T-helper 2 cell treated with Interferon-gamma antibody and Interleukin-4, amounts not matched to agents 100 ng/mL and 5 ng/mL, for 36 hours (primary cell): ENCODE measurements around the gene BEGAIN. TPM values are rescaled to one million over a fixed set of nuclear protein-coding genes. Genes with fewer than 3 reads are reported as not detected.

Experiments
- intact Hi-C: fragments of 100-400 bp; cut with micrococcal nuclease; formaldehyde crosslinking; loops from one replicate; pipeline ENCODE4 v1.15.1; 2023
- total RNA-seq: library from RNA; stranded (reverse); gene quantifications from 2 replicates; pipeline ENCODE4 v1.2.3, GENCODE V29; 2022

Gene BEGAIN
- total RNA-seq, 1 donor from 2014 or later = 2.2 TPM

DNA sequence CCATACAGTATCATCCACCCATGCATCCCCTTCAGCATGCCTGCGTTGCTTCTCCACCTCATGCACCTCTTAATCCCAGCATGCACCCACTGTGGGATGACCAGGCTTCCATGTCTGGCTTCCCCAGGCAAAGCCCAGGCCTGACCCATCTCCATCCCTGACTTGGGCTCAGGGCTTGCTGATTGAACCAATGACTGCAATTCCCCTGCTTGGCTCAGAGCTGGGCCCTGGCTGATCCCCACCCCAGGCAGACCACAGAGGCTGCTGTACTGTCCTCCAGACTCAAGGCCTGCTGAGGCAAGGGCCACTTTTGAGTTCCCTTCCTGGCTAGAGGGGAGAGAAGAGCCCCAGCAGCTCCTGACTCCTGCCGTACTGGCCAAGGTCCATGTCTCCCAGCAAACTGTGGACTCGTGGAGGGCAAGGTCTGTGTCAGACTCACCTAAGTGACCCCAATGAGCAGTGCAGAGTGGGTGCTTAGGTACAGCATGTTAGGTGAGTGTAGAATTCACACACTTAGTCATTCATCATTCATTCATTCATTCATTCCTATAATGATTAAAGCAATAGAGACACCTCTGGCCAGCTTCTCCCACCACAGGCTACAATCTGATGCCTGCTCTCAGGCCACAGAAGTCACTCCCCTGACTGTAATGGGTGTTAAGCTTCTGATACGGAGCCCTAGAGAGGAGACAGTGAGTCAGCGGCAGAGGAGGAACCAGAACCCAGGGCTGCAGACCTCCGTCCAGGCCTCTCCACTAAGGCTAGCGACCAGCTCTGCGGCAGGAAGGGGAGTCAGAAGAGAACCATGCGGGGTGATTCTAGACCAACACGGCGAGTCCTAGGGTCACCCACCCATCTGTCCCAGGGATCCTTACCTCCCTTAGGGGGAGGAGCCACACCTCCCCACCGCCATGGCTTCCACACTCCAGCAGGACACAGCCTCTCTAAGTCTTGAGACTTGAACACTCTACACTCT is 2.9 kb downstream of the BEGAIN start:
- intact Hi-C loops = no loop called here

DNA sequence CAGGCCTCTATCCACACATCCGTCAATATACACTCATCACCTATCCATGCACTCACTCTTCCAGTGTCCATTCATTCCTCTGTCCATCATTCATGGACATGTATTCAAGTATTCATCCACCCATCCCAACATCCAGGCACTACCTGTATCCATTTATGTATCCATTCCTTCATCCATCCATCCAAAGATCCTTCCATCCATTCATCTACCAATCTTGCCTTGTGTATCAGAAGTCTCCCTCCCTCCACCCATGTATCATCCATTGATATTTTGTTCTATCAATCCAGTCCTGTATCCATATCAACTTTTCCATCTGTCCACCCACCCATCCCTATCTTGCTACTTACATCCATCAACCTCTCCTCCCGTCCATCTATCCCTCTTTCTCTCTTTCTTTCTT is 4.0 kb downstream of the BEGAIN start:
- intact Hi-C loops = no loop called here

DNA sequence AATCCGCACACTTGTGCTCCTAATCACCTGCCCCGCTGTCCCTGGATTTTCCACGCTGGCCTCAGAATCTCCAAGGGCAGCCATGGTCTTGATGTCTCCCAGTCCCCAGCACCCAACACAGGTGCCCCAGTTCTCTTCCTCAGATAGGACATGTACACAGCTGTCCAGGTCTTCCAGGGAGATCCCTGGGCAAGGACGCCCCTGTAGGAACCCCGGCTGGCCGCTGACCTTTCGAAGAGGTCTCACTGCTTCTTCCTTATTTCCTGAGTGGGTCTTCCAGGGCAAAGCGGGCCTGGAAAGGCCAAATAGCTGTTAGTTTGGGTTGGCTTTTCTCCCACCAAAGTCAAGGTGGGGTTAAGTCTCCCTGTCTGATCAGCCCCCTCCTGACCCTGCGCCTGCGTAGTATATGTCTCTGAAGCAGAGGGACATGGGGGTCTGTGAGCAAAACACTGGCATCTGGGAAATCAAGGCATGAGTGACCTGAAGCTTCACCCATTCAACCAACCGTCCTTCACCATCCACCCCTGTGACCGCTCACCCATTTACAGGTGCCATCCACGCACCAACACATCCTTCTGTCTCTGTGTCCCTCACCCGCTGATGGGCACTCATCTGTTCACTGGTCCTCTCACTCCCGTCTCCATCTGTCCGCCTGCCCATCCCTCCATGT is 4.6 kb downstream of the BEGAIN start:
- intact Hi-C loops = no loop called here

DNA sequence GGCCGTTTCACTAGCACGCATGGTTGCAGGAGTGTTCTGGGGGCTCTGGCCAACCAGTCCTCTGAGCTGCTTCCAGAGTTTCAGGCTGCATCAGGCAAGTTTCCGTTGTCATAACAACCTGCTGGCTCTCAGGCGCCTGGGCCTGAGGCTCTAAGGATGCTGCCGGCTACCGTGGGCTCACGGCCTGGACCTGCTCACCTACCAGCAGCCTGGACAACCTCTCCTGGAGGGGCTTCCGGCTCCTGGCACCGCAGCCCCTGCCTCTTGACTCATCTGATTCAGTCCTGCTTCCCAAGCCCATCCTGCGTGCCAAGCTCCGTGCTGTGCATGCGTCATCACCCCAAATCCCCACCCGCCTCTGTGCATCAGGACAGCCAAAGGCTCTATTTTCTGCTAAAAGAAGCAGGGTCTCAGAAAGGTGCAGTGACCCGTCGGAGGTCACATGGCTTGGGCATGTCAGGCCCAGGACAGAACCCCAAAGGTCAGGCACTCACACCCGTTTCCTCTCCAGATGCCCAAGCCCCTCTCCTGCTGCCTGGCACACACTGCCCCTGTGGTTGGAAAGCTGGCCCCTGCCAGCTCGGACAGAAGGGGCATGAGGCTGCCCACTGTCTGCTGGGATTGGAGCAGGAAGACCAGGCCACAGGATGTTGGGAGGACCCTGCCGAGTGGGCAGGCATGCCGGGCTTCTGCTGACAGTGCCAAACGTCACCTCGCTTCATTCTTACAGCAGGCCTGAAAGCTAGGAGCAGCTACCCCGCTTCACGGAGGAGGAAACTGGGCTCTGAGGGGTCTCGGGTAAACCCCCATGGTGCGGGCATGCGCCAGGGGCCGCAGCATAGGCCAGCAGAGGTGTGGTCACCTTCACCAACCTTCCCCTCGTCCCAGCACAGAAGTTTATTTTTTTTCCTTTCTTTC is 5.7 kb downstream of the BEGAIN start:
- intact Hi-C loops = no loop called here

DNA sequence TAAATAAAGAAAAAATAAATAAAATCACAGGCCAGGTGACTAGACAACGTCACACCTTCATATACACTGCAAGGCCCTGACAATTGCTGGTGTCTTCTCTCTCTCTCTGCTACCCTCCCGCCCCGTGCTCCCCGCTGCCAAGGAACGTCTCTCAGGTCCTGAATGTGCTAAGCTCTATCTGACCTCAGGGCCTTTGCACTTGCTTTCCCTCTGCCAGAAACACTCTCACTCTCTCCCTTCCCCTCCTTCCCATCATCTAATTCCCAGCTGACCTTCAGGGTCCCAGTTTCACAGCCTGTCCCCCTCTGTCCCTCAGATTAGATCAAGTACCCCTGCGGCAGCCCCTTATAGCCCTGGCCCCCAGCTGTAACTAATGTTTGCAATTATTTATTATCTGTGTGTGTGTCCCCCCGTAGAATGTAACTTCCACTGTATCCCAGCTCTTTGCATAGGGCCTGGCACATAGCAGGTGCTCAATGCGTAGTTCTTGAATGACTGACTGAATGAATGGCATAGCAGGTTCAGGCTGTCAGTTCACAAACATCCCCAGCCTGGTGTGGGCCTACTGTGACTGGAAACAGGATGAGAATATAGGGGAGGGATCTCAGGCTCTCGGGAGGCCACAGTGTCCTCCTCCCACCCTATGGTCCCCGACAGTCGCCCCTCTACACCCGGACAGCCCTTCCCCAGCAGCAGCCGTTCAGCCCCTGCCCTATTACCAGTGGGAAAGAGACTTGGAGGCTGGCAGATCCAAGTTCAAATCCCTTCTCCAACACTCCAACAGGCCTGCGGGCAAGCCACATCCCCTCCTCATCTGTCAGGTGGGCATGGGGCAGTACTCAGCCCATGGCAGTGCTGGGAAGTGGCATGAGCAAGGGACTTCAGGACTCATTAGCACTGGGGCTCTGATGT is 6.6 kb downstream of the BEGAIN start:
- intact Hi-C loops = no loop called here

DNA sequence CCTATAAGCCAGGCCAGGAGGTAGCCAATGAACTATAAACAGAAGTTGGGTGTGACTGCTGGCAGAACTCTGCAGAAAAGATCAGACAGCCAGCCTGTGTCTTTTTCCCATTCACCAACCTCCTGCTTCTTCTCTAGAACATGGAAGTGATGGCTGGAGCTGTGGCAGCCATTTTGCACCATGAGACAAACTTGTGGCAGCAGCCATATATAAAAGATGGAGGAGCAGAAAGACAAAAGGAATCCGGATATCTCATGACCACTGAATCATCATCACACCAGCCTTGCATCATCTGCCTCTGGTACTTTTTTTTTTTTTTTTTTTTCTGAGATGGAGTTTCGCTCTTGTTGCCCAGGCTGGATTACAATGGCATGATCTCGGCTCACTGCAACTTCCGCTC is 8.7 kb downstream of the BEGAIN start:
- intact Hi-C loops = no loop called here

DNA sequence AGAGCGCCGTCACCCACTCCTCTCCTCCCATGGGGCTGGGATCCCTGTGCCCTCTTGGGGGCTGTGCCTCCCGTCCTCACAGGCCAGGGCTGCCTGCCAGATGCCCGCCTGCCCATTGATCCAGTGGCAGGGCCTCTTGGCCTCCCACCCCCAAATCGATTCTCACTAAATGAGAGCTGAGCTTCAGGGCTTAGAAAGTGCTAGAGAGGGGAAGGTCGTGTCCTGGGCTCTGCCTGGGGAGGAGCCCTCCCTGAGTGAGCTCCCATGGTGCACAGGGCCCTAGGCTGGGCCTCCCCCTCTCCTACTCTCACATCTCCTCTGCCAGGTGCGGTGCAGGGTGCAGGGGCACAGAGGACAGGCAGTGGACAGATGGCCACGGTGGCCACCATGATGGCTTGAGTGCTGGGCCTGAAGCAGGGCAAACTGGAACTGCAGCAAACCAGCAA is 9.2 kb downstream of the BEGAIN start:
- intact Hi-C loops = no loop called here

DNA sequence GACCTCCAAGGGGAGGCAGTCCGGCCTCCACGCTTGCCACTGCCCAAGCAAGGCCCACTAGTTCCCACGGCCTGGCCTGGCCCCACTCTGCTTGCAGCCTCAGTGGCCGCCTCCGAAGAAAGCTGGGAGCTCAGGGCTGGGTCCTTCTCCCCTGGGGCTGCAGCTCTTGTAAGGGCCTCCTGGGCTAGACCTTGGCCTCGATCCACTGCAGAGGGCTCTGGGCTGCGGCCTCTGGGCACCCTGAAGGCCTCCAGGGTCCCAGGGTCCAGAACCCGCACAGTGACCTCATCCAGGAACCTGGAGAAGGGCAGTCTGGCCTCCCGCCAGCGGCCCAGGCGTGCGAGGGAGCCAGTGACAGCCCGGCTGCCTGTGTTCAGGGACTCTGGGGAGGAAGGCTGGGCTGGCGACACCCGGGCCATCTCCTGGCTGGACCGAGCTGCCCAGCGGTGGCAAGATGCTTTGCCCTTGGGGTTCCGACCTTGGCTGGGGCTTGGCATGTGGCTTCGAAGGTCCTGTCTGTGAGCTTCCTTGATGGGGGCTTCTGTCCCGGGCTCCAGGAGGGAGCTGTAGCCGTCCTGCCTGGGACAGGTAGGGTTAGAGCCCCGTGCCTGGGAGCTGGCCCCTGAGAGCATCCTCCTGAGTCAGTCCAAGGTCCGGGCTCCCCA is 9.8 kb downstream of the BEGAIN start:
- intact Hi-C loops = no loop called here

DNA sequence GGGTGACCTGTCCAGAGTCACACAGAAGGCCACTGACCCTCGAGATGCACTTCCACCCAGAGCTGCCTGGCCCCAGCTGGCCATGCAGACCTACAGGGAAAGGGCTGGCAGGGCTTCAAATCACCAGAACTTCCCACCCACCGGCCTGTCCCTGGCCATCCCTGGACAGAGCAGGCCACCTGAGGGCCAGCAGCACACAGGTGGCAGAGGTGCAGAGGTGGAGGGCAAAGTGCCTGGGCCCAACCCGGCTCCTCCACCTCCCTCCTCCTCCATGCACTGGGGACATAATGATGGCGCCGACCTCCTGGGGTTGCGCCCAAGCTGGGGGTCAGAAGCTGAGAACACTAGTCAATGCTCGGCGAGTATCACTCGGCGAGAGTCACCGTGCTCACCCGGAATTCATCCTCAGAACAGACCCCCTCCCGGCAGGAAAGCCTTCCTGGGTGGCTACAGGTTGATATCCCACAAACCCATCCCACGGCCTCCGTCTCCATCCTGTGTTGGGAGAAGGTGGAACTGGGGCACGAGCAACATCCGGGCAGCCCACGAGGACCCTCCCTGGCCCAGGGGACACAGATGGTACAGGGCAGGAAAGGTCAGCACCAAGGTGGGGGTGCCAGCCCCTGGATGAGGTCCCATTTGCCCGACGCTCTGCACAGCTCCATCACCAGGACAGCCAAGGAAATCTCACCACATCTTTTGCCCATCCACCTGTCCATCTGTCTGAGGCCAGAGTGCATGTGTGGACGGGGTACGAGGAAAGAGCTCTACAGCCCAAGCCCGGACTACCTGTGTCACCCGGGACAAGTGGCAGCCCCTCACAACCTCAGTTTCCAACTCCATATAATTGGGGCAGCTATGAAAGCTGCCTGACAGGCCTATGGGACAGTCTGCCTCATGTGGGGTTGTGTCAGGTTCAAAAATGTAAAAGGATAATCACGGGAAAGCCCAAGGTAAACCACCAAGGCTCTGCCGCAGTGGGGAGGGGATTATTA is 10.8 kb downstream of the BEGAIN start:
- intact Hi-C loops = no loop called here

DNA sequence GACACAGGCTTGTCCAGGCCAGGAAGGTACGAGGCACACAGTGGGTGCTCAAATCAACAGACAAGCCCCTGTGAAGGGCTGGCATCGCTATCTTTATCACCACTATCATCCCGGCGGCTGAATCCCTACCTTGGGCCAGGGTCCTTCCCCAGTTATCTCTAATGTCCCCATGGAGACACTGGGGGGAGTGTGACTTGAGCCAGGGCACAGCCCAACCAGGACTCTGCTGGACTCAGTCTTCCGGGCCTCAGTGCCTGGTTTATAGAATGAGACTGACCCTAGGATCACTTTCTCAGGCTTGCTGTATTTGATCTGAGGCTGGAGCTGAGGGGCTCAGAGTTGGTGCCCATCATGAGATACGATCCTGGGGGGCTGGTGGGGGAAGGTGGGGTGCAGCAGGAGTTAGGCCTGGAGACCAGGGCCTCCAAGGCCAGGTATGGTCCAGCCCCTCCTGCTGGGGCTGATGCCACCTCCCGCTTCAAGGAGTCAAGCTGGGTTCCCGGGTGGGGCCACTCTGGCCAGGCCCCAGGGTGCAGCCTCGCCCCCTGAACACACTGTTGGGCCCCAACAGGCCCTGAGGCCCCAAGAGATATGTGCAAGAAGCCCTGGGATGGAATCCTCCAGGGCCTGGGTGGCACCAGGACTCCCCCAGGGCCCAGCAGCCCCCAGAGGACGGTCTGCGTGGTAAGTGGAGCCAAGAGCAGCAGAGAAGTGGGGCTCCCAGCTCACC is 11.8 kb downstream of the BEGAIN start:
- intact Hi-C loops = no loop called here

DNA sequence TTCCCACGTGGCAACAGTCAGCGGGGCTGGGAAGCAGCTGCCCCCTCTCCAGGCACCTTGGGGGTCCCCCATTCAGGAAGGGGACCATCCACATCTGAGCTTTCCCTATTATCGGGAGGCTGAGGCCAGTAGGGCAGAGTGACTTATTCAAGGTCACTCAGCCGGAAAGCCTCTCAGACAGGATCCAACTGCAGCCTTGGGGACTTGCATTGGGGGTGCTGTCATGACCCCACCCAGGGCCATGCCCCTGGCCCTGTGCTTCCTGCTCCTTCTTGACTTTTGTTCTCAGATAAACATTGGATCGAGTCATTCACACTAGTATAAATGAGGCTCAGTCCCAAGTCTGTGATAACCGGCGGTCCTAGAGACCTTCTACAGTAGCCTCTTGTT is 12.6 kb downstream of the BEGAIN start:
- intact Hi-C loops = no loop called here

DNA sequence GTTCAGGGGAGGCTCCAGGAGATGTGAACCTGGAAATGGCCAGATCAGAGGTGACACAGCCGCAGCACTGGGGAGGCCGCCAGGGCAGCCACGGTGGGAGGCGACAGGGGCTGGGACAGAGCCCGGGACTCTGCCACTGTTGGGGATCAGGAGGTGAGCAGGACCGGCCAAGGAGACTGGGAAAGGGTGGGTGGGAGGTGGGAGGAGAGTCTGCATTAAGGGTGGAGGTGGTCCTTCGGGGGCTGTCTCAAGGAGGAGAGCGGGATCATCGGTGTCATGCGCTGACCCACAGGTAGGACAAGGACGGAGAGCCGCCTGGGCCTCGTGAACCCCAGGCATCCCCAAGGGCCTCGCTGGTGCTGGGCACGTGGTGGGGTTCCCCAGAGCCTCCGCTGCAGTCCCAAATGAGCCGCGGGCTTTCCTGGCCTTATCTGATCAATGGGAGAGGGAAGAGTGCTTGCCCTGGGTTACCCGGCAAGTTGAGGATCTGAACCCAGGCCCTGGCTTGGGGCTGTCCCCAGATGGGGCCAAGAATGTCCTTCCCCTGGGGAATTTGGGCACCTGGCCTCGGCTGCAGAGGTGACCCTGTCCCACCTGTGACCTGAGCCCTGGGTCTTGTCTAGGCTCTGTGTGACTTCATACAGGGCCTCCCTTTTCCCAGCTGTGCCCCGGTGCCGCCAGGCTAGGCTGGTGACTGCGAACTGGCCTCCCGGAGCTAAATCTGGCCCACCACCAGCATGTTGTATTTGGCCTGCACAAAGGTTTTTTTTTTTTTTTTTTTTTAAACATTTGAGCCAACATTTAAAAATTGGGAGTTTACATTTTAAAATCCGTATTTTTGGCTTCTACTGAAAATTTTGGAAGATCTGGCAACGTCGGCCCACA is 13.2 kb downstream of the BEGAIN start:
- intact Hi-C loops = no loop called here

DNA sequence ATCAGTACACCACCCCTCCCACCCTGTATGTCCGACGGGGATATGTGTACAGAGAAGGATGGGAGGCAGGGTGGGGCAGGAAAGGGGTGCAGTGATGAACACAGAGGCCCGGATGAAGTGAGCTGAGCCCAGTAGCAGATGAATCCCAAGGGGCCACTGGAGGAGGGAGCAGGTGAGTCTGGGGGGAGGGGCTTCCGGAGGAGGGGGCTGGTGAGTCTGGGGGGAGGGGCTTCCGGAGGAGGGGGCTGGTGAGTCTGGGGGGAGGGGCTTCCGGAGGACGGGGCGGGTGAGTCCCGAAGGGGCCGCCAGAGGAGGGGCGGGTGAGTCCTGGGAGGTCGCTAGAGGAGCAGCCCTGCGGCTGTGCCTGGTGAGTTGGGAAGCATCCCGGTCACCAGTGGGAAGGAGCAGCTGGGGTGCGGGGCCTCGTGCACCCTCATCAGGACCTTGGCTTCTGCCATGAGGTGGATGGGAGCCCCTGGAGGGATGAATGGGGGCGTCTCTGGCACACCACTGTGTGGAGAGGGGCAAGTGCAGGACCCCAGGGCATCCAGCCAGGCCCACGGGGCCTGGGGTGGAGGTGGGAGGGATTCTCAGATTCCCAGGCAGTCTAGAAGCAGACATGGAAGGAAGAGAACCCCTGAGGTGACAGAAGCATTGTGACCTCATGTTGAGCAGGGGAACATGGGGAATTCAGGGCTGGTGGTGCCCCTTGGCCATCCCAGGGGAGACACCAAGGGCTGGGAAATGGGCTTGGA is 14.0 kb downstream of the BEGAIN start:
- intact Hi-C loops = no loop called here

DNA sequence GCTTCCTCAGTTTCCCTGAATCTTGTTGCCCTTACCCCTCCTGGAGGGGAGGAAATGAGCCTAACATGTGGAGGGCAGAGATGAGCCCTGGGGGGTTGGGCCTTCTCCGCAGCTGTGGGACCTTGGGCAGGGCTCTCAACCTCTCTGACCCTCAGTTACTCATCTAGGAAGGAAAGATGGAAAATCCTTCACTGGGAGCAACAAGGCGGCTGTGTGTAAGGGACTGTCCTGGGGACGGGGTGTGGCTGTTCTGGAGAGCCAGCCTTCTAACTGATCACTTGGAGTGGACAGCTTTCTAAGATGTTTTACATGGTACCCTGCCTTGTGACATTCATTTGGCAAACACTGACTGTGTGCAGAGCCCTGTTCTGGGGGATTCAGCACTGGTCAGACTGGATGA is 14.7 kb downstream of the BEGAIN start:
- intact Hi-C loops = no loop called here

DNA sequence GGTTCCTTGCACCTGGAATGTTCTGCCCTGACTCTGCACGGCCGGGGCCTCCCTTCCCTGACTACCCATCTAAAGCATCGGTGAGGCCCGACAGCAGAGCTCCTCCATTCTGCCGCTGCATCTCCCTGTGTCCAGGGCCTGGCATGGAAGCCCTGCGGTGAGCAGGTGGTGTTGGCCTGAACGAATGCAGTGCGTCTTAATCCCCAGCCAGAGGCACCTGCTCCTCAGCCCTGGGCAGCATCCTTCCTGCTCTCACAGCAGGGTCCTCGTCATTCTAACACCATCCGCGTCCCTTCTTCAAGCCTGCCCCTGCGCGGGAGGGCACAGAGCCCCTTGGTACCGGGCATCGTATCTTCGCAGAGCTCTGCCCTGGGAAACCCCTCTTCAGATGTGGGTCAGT is 15.4 kb downstream of the BEGAIN start:
- intact Hi-C loops = no loop called here

DNA sequence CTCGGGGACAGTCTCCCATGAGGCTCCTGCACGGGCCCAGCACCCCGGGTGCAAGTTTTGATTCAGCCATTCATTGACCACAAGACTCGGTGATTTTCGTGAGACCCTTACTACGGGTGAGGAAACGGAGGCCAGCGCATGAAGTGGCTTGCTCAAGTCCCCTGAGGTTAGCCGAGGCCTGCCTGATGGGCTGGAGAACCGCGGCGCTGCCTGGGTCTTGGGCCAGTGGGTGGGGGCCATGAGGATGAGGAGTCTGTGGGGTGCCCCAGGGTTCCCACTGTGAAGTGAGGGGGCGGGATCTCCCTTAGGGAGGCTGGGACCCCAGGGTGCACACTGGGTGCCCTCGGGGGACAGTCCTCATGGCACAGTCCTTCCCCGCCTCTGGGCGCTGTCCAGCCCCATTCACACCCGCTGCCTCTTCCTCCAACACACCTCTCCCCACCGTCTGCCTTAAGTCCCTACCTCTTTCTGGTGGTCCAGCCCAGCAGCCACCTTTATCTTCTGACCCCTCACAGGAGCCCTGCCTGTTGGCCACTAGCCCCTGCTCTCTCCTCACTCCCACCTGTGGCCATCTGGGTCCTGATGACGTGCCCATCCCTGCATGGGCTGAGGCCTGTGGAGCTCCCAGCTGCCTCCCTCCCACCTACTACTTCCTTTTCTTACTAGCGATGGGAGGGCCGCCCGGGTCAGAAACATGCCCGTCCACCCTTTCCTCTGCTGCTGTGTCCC is 16.3 kb downstream of the BEGAIN start:
- intact Hi-C loops = no loop called here
